Upper lobe of left lung (tissue), 6 donors: ENCODE measurements around the gene SPZ1. TPM values are rescaled to one million over a fixed set of nuclear protein-coding genes. Genes with fewer than 3 reads are reported as not detected.

Experiments
- ATAC-seq, 2 donors: fragments of 200-7000 bp; cut with Tn5 transposase; one replicate each; pipeline ENCODE4 v1.9.1; 2022; ENCODE audit warnings: mild to moderate bottlenecking in 2 of 2, moderate library complexity in 2 of 2; ENCODE audit not compliant: low FRiP score in 2 of 2
- DNase-seq, 2 donors: peaks; one replicate each; pipeline ENCODE4 v3.0.0-alpha.2; 2019 to 2020
- H3K27ac ChIP-seq, 4 donors: fragments of 200-600 bp; sonication (generic); one replicate each; pipeline ENCODE4 v1.5.1; 2016 to 2019
- H3K27me3 ChIP-seq, 4 donors: fragments of 200-600 bp; sonication (generic); one replicate each; pipeline ENCODE4 v1.5.1; 2017 to 2019
- H3K36me3 ChIP-seq, 4 donors: fragments of 200-600 bp; sonication (generic); one replicate each; pipeline ENCODE4 v1.5.1; 2016 to 2019
- H3K4me1 ChIP-seq, 4 donors: fragments of 200-600 bp; sonication (generic); one replicate each; pipeline ENCODE4 v1.5.1; 2018 to 2019
- H3K4me3 ChIP-seq, 4 donors: fragments of 200-600 bp; sonication (generic); one replicate each; pipeline ENCODE4 v1.5.1; 2017 to 2019; ENCODE audit warnings: mild to moderate bottlenecking in 2 of 4, moderate library complexity in 1 of 4
- H3K9me3 ChIP-seq, 4 donors: fragments of 200-600 bp; sonication (generic); one replicate each; pipeline ENCODE4 v1.5.1; 2018 to 2019
- CTCF ChIP-seq, 6 experiments: fragments of 450-650 bp in 4 of 6; fragments of 200-600 bp in 2 of 6; sonication (generic) in 2 of 6; IDR thresholded peaks; one replicate each; pipeline ENCODE4 v1.5.1; 2016 to 2019; ENCODE audit warnings: antibody characterized with exemption in 6 of 6
- EP300 ChIP-seq, 4 donors: sonication (generic); formaldehyde crosslinking; IDR thresholded peaks; one replicate each; pipeline ENCODE4 v1.5.1; 2017; ENCODE audit warnings: antibody characterized with exemption in 4 of 4, control low read depth in 2 of 4
- POLR2A ChIP-seq, 4 donors: fragments of 450-650 bp; IDR thresholded peaks; one replicate each; pipeline ENCODE4 v1.5.1; 2016 to 2017; ENCODE audit warnings: antibody characterized with exemption in 4 of 4, mild to moderate bottlenecking in 2 of 4
- POLR2AphosphoS5 ChIP-seq, 2 donors: sonication (generic); formaldehyde crosslinking; IDR thresholded peaks; one replicate each; pipeline ENCODE4 v1.5.1; 2017; ENCODE audit warnings: antibody characterized with exemption in 2 of 2
- WGBS, 2 donors: methylation state at CpG; one replicate each; pipeline ENCODE4 v1.1.5; 2017 to 2018; 5-methylcytosine and 5-hydroxymethylcytosine counted together
- total RNA-seq, 6 donors: library from RNA; depleted of rRNA in 4 of 6; stranded (reverse); fragments of >200 nt in 4 of 6; gene quantifications; one replicate each; pipeline versions ENCODE4 v1.1.0 to v1.2.1, GENCODE V29; 2016 to 2021
- donor health status: DM: no; HTN: no; CAD: no; lungs with moderate emphysema.
- donor health status: DM: no; HTN: yes; CAD: no; lungs with severe emphysema.

The SPZ1 gene
- total RNA-seq, 6 donors from 2014 or later: not detected

- Histone ChIP-seq H3K4me1 (no peaks in the 10 kb centered on the region), H3K9me3 (no peaks in the 10 kb centered on the region), H3K36me3 (no peaks in the 10 kb centered on the region), H3K4me3 (no peak overlapping the region), H3K27me3 (no peaks in the 10 kb centered on the region), H3K27ac (no peak overlapping the region)
- WGBS, 2 donors: 91 to 97% methylated on average over 11 of the region's 11 CpGs
- DNase-seq (peak in 1 of 2 donors; percentile 40), ATAC-seq (no peak)
- TF ChIP-seq EP300 (IDR thresholded peaks at IDR 0.05): no peak
- no peak for TF ChIP-seq CTCF (IDR thresholded peaks at IDR 0.05)
- TF ChIP-seq POLR2AphosphoS5 (IDR thresholded peaks at IDR 0.05): no peak
- no peak for TF ChIP-seq POLR2A (IDR thresholded peaks at IDR 0.05)
These were observed 17.2 kb upstream of the SPZ1 start for GRCh38 chr5:80302636-80303035.

GRCh38 chr5:80308526-80308925 is 11.3 kb upstream of the SPZ1 start:
- no peaks in the 10 kb centered on the region for H3K9me3 ChIP-seq
- H3K36me3 ChIP-seq: no peaks in the 10 kb centered on the region
- ATAC-seq: no peak
- no peak overlapping the region for H3K27ac ChIP-seq
- H3K4me3 ChIP-seq: no peak overlapping the region
- 75 to 82% methylated on average over 11 of the region's 11 CpGs for WGBS, 2 donors
- H3K4me1 ChIP-seq: no peaks in the 10 kb centered on the region
- TF ChIP-seq POLR2AphosphoS5 (IDR thresholded peaks at IDR 0.05) (no peak), CTCF (IDR thresholded peaks at IDR 0.05) (no peak), POLR2A (IDR thresholded peaks at IDR 0.05) (no peak), EP300 (IDR thresholded peaks at IDR 0.05) (no peak)
- DNase-seq: no peak
- H3K27me3 ChIP-seq: no peaks in the 10 kb centered on the region

- no peaks in the 10 kb centered on the region for H3K4me1 ChIP-seq
- H3K9me3 ChIP-seq: no peaks in the 10 kb centered on the region
- WGBS, 2 donors: 76 to 90% methylated on average over 9 to 34 of the region's 34 CpGs
- no peak for TF ChIP-seq EP300 (IDR thresholded peaks at IDR 0.05)
- no peak for TF ChIP-seq POLR2AphosphoS5 (IDR thresholded peaks at IDR 0.05)
- TF ChIP-seq POLR2A (IDR thresholded peaks at IDR 0.05): no peak
- TF ChIP-seq CTCF (IDR thresholded peaks at IDR 0.05): no peak
- H3K36me3 ChIP-seq: no peaks in the 10 kb centered on the region
- H3K4me3 ChIP-seq: no peak overlapping the region
- ATAC-seq (no peak), DNase-seq (peak in 1 of 2 donors; percentile 76)
- H3K27me3 ChIP-seq: no peaks in the 10 kb centered on the region
- no peak overlapping the region for H3K27ac ChIP-seq
These were observed 9.7 kb upstream of the SPZ1 start for GRCh38 chr5:80309871-80310665.

GRCh38 chr5:80315244-80315643 is 4.6 kb upstream of the SPZ1 start:
- H3K27me3 ChIP-seq: no peaks in the 10 kb centered on the region
- 86 to 87% methylated on average over 1 of the region's 1 CpG for WGBS, 2 donors
- H3K27ac ChIP-seq: no peak overlapping the region
- ATAC-seq (no peak), DNase-seq (no peak)
- H3K4me3 ChIP-seq: no peak overlapping the region
- TF ChIP-seq CTCF (IDR thresholded peaks at IDR 0.05): no peak
- no peak for TF ChIP-seq POLR2AphosphoS5 (IDR thresholded peaks at IDR 0.05)
- TF ChIP-seq POLR2A (IDR thresholded peaks at IDR 0.05): no peak
- TF ChIP-seq EP300 (IDR thresholded peaks at IDR 0.05): no peak
- no peaks in the 10 kb centered on the region for H3K9me3 ChIP-seq
- no peaks in the 10 kb centered on the region for H3K4me1 ChIP-seq
- H3K36me3 ChIP-seq: no peaks in the 10 kb centered on the region

- no peak for DNase-seq
- no peak for ATAC-seq
- Histone ChIP-seq H3K4me3 (no peak overlapping the region), H3K9me3 (no peaks in the 10 kb centered on the region), H3K36me3 (no peaks in the 10 kb centered on the region), H3K4me1 (no peaks in the 10 kb centered on the region), H3K27ac (no peak overlapping the region), H3K27me3 (no peaks in the 10 kb centered on the region)
- TF ChIP-seq POLR2A (IDR thresholded peaks at IDR 0.05) (no peak), POLR2AphosphoS5 (IDR thresholded peaks at IDR 0.05) (no peak), CTCF (IDR thresholded peaks at IDR 0.05) (no peak), EP300 (IDR thresholded peaks at IDR 0.05) (no peak)
- 65 to 94% methylated on average over 1 of the region's 1 CpG for WGBS, 2 donors
These were observed 1.6 kb upstream of the SPZ1 start for GRCh38 chr5:80318212-80318611.
